Measurements from ENCODE around the gene TOGARAM1.

The TOGARAM1 gene

GRCh38 chr14:44966601-44967336, 4.8 kb downstream of the TOGARAM1 start:
- Histone ChIP-seq H3K4me3 (ENCODE audit: low read length) (no peak overlapping the region), H3K36me3 (ENCODE audit: control insufficient read depth, insufficient read depth, low read length) (no peaks in the 10 kb centered on the region), H3K27me3 (ENCODE audit: control insufficient read depth, insufficient read depth, low read length) (no peaks in the 10 kb centered on the region), H3K9ac (ENCODE audit: low read length) (no peak overlapping the region), H3K4me1 (ENCODE audit: control insufficient read depth, insufficient read depth, low read length) (peaks cover 5% of the 10 kb centered on the region), H3K9me3 (ENCODE audit: control insufficient read depth, low read length) (no peaks in the 10 kb centered on the region)

DNA sequence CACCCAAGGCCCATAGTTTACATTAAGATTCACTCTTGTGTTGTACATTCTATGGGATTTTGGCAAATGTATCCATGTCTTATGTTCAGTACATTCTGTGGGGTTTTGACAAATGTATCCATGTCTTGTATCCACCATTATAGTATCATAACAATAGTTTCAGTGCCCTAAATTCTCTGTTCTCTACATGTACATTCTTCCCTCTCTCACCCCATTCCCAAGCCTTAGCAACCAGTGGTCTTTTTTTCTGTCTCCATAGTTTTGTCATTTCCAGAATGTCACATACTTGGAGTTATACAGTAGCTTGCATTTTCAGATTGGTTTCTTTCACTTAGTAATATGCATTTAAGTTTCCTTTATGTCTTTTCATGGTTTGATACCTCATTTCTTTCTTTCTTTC, 6.7 kb downstream of the TOGARAM1 start:
- peaks cover 4% of the 10 kb centered on the region for H3K4me1 ChIP-seq (ENCODE audit: control insufficient read depth, insufficient read depth, low read length)
- no peaks in the 10 kb centered on the region for H3K36me3 ChIP-seq (ENCODE audit: control insufficient read depth, insufficient read depth, low read length)
- no peaks in the 10 kb centered on the region for H3K27me3 ChIP-seq (ENCODE audit: control insufficient read depth, insufficient read depth, low read length)
- H3K9me3 ChIP-seq (ENCODE audit: control insufficient read depth, low read length) = no peaks in the 10 kb centered on the region
- no peak overlapping the region for H3K4me3 ChIP-seq (ENCODE audit: low read length)
- H3K9ac ChIP-seq (ENCODE audit: low read length) = no peak overlapping the region

DNA sequence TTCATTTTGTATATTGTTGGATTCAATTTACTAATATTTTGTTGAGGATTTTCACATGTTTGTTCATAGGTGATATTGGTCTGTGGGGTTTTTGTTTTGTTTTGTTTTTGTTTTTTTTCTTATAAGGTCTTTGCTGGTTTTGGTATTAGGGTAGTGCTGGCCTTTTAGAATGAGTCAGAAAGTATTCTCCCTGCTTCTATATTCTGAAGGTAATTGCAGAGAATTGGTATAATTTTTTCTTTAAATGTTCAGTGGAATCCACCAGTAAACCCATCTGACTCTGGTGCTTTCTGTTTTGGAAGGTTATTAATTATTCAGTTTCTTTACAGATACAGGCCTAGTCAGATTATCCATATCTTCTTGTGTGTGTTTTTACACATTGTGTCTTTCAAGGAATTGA, 8.9 kb downstream of the TOGARAM1 start:
- H3K4me1 ChIP-seq (ENCODE audit: control insufficient read depth, insufficient read depth, low read length) = no peaks in the 10 kb centered on the region
- H3K4me3 ChIP-seq (ENCODE audit: low read length) = no peak overlapping the region
- no peaks in the 10 kb centered on the region for H3K27me3 ChIP-seq (ENCODE audit: control insufficient read depth, insufficient read depth, low read length)
- H3K9me3 ChIP-seq (ENCODE audit: control insufficient read depth, low read length) = no peaks in the 10 kb centered on the region
- no peak overlapping the region for H3K9ac ChIP-seq (ENCODE audit: low read length)
- H3K36me3 ChIP-seq (ENCODE audit: control insufficient read depth, insufficient read depth, low read length) = no peaks in the 10 kb centered on the region

- Histone ChIP-seq H3K4me1 (ENCODE audit: control insufficient read depth, insufficient read depth, low read length) (no peaks in the 10 kb centered on the region), H3K4me3 (ENCODE audit: low read length) (no peak overlapping the region), H3K27me3 (ENCODE audit: control insufficient read depth, insufficient read depth, low read length) (no peaks in the 10 kb centered on the region), H3K9ac (ENCODE audit: low read length) (no peak overlapping the region), H3K9me3 (ENCODE audit: control insufficient read depth, low read length) (no peaks in the 10 kb centered on the region), H3K36me3 (ENCODE audit: control insufficient read depth, insufficient read depth, low read length) (no peaks in the 10 kb centered on the region)
These were observed 9.5 kb downstream of the TOGARAM1 start for GRCh38 chr14:44971459-44971858.

DNA sequence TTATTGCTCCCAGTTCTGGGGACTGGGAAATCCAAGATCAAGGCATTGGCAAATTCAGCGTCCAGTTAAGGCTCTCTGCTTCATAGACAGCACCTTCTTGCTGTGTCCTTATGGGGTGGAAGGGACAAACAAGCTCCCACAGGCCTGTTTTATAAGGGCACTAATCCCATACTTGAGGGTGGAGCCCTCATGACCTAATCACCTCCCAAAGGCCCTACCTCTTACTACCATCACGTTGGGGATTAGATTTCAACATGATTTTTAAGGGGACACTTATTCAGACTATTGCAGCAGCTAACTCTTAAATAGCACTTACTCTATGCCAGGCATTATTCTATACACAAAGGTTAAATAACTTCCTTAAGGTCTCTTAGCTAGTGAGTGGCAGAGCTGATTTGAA, 17.3 kb downstream of the TOGARAM1 start:
- Histone ChIP-seq H3K4me3 (ENCODE audit: low read length) (no peak overlapping the region), H3K36me3 (ENCODE audit: control insufficient read depth, insufficient read depth, low read length) (no peaks in the 10 kb centered on the region), H3K4me1 (ENCODE audit: control insufficient read depth, insufficient read depth, low read length) (no peaks in the 10 kb centered on the region), H3K27me3 (ENCODE audit: control insufficient read depth, insufficient read depth, low read length) (no peaks in the 10 kb centered on the region), H3K9ac (ENCODE audit: low read length) (no peak overlapping the region), H3K9me3 (ENCODE audit: control insufficient read depth, low read length) (no peaks in the 10 kb centered on the region)

- no peaks in the 10 kb centered on the region for H3K36me3 ChIP-seq (ENCODE audit: control insufficient read depth, insufficient read depth, low read length)
- no peaks in the 10 kb centered on the region for H3K27me3 ChIP-seq (ENCODE audit: control insufficient read depth, insufficient read depth, low read length)
- no peak overlapping the region for H3K4me3 ChIP-seq (ENCODE audit: low read length)
- H3K9me3 ChIP-seq (ENCODE audit: control insufficient read depth, low read length) = no peaks in the 10 kb centered on the region
- H3K9ac ChIP-seq (ENCODE audit: low read length) = no peak overlapping the region
- H3K4me1 ChIP-seq (ENCODE audit: control insufficient read depth, insufficient read depth, low read length) = no peaks in the 10 kb centered on the region
These were observed 17.9 kb downstream of the TOGARAM1 start for GRCh38 chr14:44979740-44980356.

DNA sequence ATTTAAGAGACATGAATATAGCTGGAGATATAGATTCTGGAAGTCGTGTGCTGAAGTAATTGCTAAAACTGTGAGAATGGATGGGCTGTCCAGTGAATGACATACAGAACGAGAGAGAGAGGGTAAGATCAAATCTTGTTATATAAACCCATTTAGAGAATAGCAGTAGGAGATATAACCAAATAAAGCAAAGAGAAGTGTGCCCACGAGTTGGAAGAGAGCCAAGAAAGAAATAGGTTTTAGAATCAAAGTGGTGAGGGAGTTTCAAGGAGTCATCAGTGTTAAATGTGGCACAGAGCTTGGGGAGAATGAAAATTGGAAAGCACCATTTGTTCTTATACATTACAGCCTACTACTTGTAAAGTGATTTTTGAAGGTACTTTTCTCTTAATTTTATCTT, 19.2 kb downstream of the TOGARAM1 start:
- Histone ChIP-seq H3K4me1 (ENCODE audit: control insufficient read depth, insufficient read depth, low read length) (no peaks in the 10 kb centered on the region), H3K9me3 (ENCODE audit: control insufficient read depth, low read length) (no peaks in the 10 kb centered on the region), H3K27me3 (ENCODE audit: control insufficient read depth, insufficient read depth, low read length) (no peaks in the 10 kb centered on the region), H3K9ac (ENCODE audit: low read length) (no peak overlapping the region), H3K36me3 (ENCODE audit: control insufficient read depth, insufficient read depth, low read length) (no peaks in the 10 kb centered on the region), H3K4me3 (ENCODE audit: low read length) (no peak overlapping the region)

DNA sequence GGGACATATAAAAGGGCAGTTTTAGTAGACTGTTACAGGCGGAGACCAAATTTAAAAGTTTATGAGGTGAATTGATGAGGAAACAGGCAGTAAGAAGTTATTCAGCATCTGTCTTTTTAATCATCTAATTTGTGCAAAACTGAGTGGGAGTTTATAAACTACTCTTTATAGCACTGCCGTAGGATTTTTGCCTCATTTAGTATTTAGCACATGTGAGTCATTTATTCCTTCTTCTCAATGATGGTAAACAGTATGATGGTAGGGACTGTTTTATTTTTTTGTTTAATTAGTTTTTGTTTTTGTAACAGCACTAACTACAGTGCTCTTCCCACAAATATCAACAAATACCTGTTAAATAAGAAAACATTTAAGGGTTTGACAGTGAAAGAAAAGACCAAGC, 20.6 kb downstream of the TOGARAM1 start:
- Histone ChIP-seq H3K27me3 (ENCODE audit: control insufficient read depth, insufficient read depth, low read length) (no peaks in the 10 kb centered on the region), H3K9me3 (ENCODE audit: control insufficient read depth, low read length) (no peaks in the 10 kb centered on the region), H3K4me3 (ENCODE audit: low read length) (no peak overlapping the region), H3K4me1 (ENCODE audit: control insufficient read depth, insufficient read depth, low read length) (no peaks in the 10 kb centered on the region), H3K36me3 (ENCODE audit: control insufficient read depth, insufficient read depth, low read length) (no peaks in the 10 kb centered on the region), H3K9ac (ENCODE audit: low read length) (no peak overlapping the region)

GRCh38 chr14:44988694-44989093, 26.7 kb downstream of the TOGARAM1 start:
- Histone ChIP-seq H3K9ac (ENCODE audit: low read length) (no peak overlapping the region), H3K4me3 (ENCODE audit: low read length) (no peak overlapping the region), H3K27me3 (ENCODE audit: control insufficient read depth, insufficient read depth, low read length) (no peaks in the 10 kb centered on the region), H3K9me3 (ENCODE audit: control insufficient read depth, low read length) (no peaks in the 10 kb centered on the region), H3K36me3 (ENCODE audit: control insufficient read depth, insufficient read depth, low read length) (no peaks in the 10 kb centered on the region), H3K4me1 (ENCODE audit: control insufficient read depth, insufficient read depth, low read length) (peaks cover 5% of the 10 kb centered on the region)

GRCh38 chr14:44989497-44990440, 27.8 kb downstream of the TOGARAM1 start:
- peaks cover 5% of the 10 kb centered on the region for H3K4me1 ChIP-seq (ENCODE audit: control insufficient read depth, insufficient read depth, low read length)

GRCh38 chr14:44990533-44990932, 28.5 kb downstream of the TOGARAM1 start:
- Histone ChIP-seq H3K9me3 (ENCODE audit: control insufficient read depth, low read length) (no peaks in the 10 kb centered on the region), H3K36me3 (ENCODE audit: control insufficient read depth, insufficient read depth, low read length) (no peaks in the 10 kb centered on the region), H3K4me3 (ENCODE audit: low read length) (no peak overlapping the region), H3K9ac (ENCODE audit: low read length) (no peak overlapping the region), H3K27me3 (ENCODE audit: control insufficient read depth, insufficient read depth, low read length) (no peaks in the 10 kb centered on the region), H3K4me1 (ENCODE audit: control insufficient read depth, insufficient read depth, low read length) (peaks cover 5% of the 10 kb centered on the region)

More at GRCh38 chr14:44989497-44990440, 27.8 kb downstream of the TOGARAM1 start:
- no peaks in the 10 kb centered on the region for H3K9me3 ChIP-seq (ENCODE audit: control insufficient read depth, low read length)
- no peak overlapping the region for H3K9ac ChIP-seq (ENCODE audit: low read length)
- H3K36me3 ChIP-seq (ENCODE audit: control insufficient read depth, insufficient read depth, low read length) = no peaks in the 10 kb centered on the region
- H3K4me3 ChIP-seq (ENCODE audit: low read length) = no peak overlapping the region
- H3K27me3 ChIP-seq (ENCODE audit: control insufficient read depth, insufficient read depth, low read length) = no peaks in the 10 kb centered on the region

DNA sequence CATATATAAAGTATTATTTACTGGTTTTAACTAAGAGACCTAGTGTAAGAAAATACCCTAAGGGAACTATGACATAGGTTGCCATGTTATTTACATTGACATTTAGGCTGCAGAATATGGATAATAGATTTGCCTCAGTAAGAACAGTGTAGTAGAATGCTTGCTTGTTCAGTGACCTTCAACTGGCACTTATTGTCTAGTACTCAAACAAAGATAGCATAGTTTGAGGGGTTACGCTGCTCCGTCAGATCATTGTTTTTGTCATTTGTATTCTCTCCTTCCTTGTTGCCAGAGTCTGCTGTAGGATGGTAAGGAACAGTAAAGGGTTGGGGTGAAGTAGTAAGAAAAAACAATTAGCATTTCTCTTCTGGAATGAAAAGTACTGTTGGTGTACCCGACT, 33.2 kb downstream of the TOGARAM1 start:
- H3K36me3 ChIP-seq (ENCODE audit: control insufficient read depth, insufficient read depth, low read length) = no peaks in the 10 kb centered on the region
- no peak overlapping the region for H3K4me3 ChIP-seq (ENCODE audit: low read length)
- no peak overlapping the region for H3K9ac ChIP-seq (ENCODE audit: low read length)
- H3K27me3 ChIP-seq (ENCODE audit: control insufficient read depth, insufficient read depth, low read length) = no peaks in the 10 kb centered on the region
- peaks cover 10% of the 10 kb centered on the region for H3K4me1 ChIP-seq (ENCODE audit: control insufficient read depth, insufficient read depth, low read length)
- no peaks in the 10 kb centered on the region for H3K9me3 ChIP-seq (ENCODE audit: control insufficient read depth, low read length)
